ENCODE measurements around the gene MRPS6.

The MRPS6 gene

DNA sequence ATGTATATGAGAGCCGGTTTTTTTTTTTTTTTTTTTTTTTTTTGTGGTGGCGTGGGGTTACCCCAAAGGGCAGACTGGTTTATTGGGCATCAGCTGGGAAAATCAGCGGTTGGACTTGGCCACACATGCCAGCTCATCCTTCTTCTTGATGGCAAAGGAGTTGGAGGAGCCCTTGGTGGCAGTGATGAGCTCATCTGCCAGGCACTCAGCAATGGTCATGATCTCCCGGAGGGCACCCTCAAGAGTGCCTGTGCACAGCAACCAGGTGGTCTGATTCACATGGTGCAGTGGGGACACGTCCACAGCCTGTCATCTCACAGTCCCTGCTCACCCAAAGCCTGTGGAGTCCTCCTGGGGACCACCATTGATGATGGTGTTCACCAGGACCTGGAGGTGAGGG lies 62.0 kb downstream of the MRPS6 start:
- Histone ChIP-seq H3K4me3 (replicated peaks; ENCODE audit: low read depth, low read length) (no peak overlapping the region), H3K27me3 (replicated peaks; ENCODE audit: control insufficient read depth, insufficient read depth, low read length) (no peaks in the 10 kb centered on the region), H3K36me3 (ENCODE audit: control insufficient read depth, insufficient read depth, low read length) (peaks cover 13% of the 10 kb centered on the region)
- TF ChIP-seq CTCF (IDR thresholded peaks at IDR 0.05; ENCODE audit: insufficient read depth, low read length, poor library complexity, severe bottlenecking), result no peak
- DNase-seq (ENCODE audit: extremely low read depth, insufficient read length), result no peak

- no peaks in the 10 kb centered on the region for H3K27me3 ChIP-seq (replicated peaks; ENCODE audit: control insufficient read depth, insufficient read depth, low read length)
- TF ChIP-seq CTCF (IDR thresholded peaks at IDR 0.05; ENCODE audit: insufficient read depth, low read length, poor library complexity, severe bottlenecking), result no peak
- H3K4me3 ChIP-seq (replicated peaks; ENCODE audit: low read depth, low read length), result no peak overlapping the region
- peaks cover 12% of the 10 kb centered on the region for H3K36me3 ChIP-seq (ENCODE audit: control insufficient read depth, insufficient read depth, low read length)
- no peak for DNase-seq (ENCODE audit: extremely low read depth, insufficient read length)
Measured at GRCh38 chr21:34141373-34141772, 68.0 kb downstream of the MRPS6 start.

DNA sequence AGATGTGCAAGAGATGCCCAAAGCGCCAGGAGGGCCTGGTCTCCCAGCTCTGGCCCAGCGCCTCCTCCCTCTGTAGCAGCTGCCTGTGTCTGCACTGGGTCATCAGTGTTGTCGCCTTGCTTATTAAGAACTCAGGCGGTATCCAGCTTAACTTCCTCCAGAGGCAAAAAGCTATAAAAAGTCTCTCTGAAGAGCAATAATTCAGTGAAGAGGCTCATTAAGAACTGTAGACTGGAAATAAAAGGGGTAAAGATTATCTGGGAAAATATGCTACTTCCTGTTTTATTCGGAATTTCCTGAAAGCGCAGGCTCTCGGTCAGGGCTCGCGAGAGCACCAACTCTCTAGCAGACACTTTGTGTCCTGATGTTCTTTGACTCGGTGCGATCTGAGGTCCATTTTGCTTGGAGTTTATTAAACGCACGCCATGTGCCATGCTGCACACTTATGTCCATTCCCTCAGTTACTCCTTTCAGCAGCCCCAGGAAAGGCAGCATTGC lies 70.4 kb downstream of the MRPS6 start:
- no peak for DNase-seq (ENCODE audit: extremely low read depth, insufficient read length)
- H3K4me3 ChIP-seq (replicated peaks; ENCODE audit: low read depth, low read length), result no peak overlapping the region
- H3K27me3 ChIP-seq (replicated peaks; ENCODE audit: control insufficient read depth, insufficient read depth, low read length), result no peaks in the 10 kb centered on the region
- peaks cover 12% of the 10 kb centered on the region for H3K36me3 ChIP-seq (ENCODE audit: control insufficient read depth, insufficient read depth, low read length)
- no peak for TF ChIP-seq CTCF (IDR thresholded peaks at IDR 0.05; ENCODE audit: insufficient read depth, low read length, poor library complexity, severe bottlenecking)

DNA sequence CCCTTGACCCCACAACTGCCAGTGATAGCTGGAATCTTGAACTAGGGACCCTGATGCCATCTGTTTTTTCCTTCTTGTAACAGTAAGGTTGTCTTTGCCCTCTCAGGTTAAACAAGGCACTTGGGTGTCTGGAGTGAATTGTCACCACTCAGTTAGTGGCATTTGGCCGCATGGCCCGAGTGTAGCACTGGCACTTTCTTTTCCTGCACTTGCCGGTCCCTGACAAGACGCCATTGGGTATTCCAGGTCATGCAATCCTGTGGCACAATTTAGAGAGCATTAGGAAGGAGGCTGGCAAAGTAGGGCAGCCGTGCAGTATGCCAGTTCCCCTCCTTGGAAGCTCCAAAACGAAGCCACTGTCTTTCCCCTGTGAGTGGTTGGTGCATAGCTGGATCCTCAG lies 70.8 kb downstream of the MRPS6 start:
- TF ChIP-seq CTCF (IDR thresholded peaks at IDR 0.05; ENCODE audit: insufficient read depth, low read length, poor library complexity, severe bottlenecking), result no peak
- peaks cover 12% of the 10 kb centered on the region for H3K36me3 ChIP-seq (ENCODE audit: control insufficient read depth, insufficient read depth, low read length)

DNA sequence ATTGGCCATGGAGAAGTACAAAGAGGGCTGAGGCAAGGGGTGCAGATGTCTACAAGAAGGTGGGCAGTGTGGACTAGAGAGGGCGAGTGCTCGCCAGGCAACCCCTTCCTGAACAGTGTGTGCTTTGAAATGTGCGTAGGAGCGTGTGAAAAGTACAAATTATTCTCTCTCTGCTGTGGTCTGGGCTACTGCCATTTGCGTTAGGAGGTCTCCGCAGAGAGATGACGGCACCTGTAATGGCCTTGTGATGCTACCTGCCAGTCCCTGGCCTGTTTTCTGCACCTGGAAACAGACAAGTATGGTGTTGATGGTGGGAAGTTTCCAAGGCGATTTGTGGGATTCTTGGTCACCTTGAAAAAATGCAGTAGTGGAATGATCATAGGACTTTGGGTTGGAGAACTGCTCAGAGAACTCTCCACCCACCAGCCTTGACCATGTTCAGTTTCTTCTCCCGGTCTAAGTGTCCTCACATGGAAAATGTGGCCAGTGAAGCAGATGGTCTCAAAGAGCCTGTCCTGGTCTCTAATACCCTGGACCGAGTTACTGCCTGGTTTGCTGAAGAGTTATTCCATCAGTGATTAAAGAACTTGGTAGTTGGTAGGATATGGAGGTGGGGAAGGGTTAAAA lies 74.5 kb downstream of the MRPS6 start:
- H3K27me3 ChIP-seq (replicated peaks; ENCODE audit: control insufficient read depth, insufficient read depth, low read length), result no peaks in the 10 kb centered on the region
- no peak for TF ChIP-seq CTCF (IDR thresholded peaks at IDR 0.05; ENCODE audit: insufficient read depth, low read length, poor library complexity, severe bottlenecking)
- DNase-seq (ENCODE audit: extremely low read depth, insufficient read length), result no peak
- H3K36me3 ChIP-seq (ENCODE audit: control insufficient read depth, insufficient read depth, low read length), result peaks cover 9% of the 10 kb centered on the region
- no peak overlapping the region for H3K4me3 ChIP-seq (replicated peaks; ENCODE audit: low read depth, low read length)

More for the DNA sequence above, 70.8 kb downstream of the MRPS6 start:
- no peak overlapping the region for H3K4me3 ChIP-seq (replicated peaks; ENCODE audit: low read depth, low read length)
- H3K27me3 ChIP-seq (replicated peaks; ENCODE audit: control insufficient read depth, insufficient read depth, low read length), result no peaks in the 10 kb centered on the region
- DNase-seq (ENCODE audit: extremely low read depth, insufficient read length), result no peak

DNA sequence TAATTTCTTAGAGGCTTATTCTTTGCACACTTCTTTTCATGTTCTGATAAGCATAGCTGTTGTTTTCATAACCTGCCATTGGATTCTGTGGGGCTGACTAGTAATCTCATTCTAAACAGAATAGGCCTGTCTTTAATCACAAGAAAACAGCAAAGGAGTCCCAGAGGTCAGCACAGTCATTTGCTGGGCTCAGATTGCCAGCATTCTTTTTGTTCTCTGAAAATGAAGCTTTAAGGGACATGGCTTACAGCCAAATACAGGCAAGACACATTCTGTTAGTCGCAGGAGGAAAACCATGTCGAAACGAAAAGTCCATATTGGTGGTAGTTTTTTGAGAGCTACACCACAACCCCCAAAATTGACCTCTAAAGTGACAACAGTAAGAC lies 75.0 kb downstream of the MRPS6 start:
- peaks cover 7% of the 10 kb centered on the region for H3K36me3 ChIP-seq (ENCODE audit: control insufficient read depth, insufficient read depth, low read length)
- H3K27me3 ChIP-seq (replicated peaks; ENCODE audit: control insufficient read depth, insufficient read depth, low read length), result no peaks in the 10 kb centered on the region
- DNase-seq (ENCODE audit: extremely low read depth, insufficient read length), result no peak
- no peak overlapping the region for H3K4me3 ChIP-seq (replicated peaks; ENCODE audit: low read depth, low read length)
- no peak for TF ChIP-seq CTCF (IDR thresholded peaks at IDR 0.05; ENCODE audit: insufficient read depth, low read length, poor library complexity, severe bottlenecking)
